Glomerular visceral epithelial cell (primary cell): ENCODE results near the gene TNKS1BP1.
"Not testable (repeated sequence)": the region's sequence is repeated elsewhere in the genome, so short reads cannot be mapped to it uniquely, and the experiment has no call there.

Source experiments
- DNase-seq: peaks from one replicate; pipeline ENCODE4 v3.0.0-alpha.2; 2016; ENCODE audit errors: extremely low spot score

TNKS1BP1 gene

DNA sequence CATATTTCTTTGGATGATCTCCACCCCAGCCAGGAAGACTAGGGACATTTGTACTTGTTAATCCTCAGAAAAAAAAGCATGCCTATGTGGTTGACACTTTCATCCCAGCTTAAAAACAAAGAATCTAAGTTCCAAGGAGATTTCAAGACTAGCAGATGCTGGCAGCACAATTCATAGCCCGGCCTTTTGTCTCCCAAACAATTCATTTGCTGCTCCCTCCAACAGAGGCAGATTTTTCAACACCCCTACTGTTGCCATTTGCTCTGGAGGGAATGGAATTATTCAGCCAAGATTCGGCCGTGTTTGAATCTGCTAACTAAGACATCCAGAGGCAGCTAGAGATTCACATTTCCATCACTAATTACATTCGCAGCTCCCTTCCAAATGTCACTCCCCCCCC, 28.7 kb upstream of the TNKS1BP1 start:
- DNase-seq, result no peak

DNA sequence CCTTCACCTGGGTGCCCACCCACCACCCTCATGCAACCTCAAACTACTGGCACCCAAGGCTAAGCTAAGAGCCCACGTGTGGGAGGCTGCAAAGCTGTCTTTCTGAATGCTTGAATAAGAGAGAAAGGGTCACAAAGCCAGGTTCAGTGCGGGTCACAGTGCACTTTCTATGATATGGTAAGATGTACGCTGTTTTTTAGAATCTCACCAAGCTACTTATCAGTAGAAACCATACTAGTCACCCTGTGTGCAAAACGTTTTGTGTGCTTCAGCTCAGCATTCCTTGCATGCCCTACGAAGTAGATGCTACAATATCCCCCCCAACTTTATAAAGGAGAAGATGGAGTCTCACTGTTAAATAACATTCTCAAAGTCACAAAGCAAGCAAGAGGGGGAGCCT, 28.3 kb upstream of the TNKS1BP1 start:
- DNase-seq, result no peak

DNA sequence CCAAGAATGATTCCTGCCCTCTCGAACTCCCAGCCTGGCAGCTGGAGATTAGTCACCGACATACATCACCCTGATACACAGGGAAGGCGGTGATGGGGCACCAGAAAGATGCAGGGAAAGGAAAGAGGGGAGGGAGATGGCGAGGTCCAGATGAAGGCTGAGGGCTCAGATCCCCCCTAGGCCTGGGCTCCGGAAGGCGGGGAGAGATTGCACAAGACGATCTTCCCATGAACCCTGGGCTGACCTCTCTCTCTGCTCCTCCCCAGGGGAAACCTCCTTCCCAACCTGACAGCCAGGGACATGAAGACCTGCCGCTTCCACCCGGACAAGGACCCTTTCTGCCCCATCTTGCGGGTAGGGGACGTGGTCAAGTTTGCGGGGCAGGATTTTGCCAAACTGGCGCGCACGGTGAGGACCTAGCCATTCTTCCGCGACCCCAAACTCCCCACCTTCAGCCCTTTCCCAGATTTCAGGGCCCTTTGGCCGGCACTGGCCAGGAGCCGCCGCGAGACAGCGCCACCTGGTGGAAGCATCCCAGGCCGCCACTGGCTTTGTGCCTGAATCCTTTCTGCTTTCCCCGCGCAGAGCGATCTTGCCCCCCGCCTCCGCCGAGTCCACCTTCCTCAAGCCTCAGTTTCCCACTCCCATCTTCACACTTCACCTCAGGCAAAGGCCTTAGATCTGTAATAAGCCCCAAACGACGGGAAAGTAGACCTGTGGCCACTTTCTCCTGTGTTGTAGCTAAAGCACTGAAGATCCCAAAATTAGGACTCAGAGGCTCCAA, 24.9 kb upstream of the TNKS1BP1 start:
- DNase-seq, result peak; percentile 70

DNA sequence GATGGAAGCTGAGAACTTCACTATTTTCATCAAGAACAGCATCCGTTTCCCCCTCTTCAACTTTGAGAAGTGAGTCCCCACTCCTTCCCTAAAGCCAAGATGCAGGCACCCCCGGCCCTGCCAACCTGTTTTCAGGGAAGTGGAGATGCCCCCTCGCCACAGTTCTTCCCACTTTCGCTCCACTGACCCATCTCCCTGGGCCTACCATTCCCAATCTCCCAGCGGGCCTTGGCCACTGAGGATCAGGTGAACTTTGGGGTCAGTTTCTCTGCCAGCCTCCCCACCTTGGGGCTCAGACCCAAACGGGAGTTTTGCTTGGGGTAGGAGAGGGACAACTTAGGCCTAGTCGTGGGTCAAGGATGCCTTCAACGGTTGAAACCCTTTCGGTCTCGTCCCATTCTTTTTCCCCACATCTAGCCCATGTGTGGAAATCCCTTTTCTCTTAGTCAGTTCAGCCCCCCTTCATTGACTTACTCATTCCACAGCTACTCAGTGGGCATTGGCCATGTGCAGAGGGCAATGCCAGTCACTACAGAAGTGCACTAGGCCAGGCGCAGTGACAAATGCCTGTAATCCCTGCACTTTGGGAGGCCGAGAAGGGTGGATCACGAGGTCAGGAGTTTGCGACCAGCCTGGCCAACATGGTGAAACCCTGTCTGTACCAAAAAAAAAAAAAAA, 24.0 kb upstream of the TNKS1BP1 start:
- peak; percentile 28 for DNase-seq

DNA sequence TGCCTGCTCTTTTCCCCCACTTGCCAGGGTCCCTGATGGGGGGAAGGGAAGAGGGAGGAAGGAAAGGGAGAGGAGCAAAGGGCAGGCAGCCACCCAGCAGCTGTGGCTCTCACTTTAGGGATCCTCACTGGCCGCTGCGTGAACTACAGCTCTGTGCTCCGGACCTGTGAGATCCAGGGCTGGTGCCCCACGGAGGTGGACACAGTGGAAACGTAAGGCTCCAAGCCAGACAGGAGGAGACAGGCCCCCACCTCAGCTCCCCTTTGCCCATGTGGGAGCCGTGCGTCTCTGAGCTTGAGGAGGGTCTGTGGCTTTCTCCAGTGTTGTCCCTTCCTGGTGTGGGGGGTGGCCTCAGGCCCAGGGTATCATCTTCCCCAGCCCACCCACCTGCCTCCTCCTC, 23.3 kb upstream of the TNKS1BP1 start:
- DNase-seq, result no peak

DNA sequence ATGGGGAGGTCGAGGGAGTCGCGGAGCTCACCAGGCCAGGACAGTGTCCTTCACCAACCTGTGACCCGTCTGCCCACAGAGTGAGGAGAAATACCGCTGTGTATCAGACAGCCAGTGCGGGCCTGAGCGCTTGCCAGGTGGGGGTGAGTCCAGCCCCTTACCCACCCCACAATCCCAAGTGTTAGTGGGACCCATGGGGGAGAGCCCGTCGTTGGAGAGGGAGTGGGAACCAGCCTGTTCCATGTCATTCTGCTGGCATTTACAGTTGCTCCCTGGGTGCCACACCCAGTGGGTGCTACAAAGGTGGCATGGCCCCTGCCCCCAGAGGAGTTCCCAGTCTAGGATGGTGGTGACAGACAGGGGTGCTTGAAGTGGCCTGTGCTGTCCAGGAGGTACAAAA, 22.6 kb upstream of the TNKS1BP1 start:
- DNase-seq, result no peak

DNA sequence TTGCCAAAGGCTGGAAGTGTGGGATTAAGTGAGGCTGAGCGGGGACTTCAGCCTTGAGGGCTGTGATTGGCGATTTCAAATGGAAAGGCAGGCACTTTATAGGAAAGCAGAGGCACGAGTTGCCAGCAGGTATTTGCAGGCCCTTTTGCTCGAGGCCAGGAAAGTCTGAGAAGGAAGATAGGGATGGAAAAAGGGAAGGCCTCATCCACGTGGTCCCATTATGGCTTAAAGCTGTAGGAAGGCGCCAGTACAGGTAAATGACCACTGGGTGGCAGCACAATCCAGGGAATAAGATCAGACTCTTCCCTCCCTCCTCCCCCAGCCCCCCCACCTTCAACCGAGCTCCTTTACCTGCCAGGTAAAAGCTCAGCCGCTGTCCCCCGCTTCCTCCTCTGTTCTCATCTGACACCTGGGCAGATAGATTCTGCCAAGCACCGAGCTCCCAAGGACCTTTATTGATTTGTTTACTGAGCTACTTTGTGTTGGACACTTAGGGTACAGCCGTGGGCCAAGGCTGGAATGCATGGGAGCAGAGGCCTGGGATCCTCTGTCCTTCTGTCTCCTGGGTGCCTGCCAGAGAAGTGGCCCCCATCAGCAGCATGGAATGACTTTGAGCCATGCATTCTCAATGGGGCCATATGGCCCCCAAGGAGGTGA, 20.9 kb upstream of the TNKS1BP1 start:
- peak; percentile 66 for DNase-seq

DNA sequence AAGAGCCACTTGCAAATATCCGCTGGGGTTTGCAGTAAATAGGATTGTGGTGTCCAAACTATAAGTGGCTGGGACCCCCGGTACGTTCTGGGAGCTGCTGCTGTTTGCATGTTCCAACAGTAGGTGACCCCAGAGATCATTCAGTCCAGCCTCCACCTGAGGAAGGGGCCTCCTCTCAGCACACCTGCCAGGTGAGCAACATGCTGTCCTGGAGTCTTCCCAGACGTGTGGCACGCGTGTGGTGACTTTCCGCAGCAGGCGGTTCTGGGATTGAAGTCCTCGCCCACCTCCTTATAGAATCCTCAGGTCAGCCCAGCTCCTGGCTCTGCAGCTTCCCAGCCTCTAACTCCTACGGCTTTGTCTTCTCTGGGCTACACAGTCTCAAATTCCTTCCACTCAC, 20.1 kb upstream of the TNKS1BP1 start:
- no peak for DNase-seq

DNA sequence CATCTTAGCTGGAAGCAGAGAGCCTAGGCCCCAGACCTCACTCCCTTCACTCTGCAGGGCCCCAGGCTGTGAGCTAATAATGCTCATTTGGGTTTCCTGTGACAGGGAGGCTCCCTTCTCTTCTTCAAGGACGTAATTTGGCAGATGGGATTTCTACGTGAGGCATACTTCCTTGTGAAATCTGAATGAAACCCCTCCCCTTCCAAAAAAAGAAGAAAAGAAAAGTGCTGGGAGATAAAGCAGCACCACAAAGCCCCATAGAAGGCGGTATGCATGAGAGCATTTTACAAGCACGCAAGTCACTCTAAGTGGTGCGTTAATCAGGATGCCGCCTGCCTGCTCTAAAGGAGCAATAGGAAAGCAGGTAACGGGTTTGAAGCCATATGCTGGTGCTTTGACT, 19.1 kb upstream of the TNKS1BP1 start:
- no peak for DNase-seq

DNA sequence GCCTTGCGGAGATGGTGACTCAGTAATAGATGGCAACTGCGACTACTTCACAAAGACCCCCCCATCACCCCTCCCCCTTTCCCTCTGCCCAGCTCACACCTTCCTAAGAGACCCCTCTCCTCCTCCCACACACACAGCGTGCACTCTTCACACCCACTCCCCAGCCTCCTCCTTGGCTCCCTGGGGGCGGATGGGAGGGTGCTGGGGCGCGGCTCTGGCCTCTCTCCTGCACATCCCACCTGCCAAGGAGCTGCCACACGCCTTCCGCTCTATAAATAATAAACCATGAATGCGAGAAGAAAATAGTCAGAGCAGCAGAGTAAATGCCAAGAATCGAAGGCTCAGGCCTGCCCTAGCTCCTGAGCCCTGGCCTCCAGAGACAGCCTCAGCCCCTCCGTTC, 17.9 kb upstream of the TNKS1BP1 start:
- no peak for DNase-seq

DNA sequence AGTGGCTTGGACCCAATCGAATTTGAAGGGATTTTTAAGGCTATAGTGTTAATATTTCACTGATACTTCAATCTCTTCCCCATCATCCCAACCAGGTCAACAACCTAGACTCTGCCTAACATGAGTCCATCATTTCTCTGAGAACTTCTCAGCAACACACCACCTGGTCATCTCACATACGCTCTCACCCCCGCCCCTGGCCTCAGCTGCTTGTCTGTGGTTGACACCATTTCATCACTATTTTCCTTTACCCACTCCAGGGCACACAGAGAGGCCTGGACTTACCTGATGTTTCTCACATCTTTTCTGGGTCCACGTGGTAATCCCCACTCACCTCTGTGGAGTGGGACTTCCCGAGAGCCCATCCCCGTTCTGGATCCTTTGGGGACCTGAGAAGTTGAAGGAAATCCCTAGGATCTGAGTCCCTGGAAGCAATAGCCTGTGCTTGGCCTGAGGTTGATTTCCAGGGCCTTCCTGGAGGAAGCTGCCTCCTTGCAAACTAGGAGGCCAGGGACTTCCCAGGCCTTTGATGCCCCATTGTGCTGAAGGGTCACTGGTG, 16.6 kb upstream of the TNKS1BP1 start:
- no peak for DNase-seq

DNA sequence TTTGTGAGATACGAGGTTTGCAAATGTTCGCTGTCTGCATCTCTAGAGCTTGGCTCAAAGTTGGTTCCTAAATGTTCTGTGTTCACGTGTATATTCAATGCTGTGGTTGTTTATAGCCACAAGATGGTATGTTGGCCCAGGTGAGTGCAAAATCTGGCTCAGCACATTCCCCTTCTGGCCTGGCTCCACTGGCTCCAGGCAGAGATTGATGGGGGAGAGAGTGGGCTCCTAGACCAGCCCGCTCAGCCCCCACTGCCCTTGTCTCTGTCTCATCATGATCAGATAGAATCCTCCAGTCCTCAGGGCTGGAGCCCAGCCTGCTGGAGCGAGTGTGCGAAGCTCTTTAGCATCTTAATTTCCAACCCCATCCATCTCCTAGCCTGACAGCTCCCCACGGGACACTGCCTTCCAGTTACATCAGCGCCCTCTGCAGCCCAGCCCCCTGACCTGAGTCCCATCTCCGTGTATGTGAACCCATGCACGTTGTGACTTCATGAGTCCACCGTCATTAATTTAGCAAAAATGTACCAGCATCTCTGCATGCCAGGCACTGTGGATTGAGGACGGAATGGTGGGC, 15.4 kb upstream of the TNKS1BP1 start:
- peak; percentile 4 for DNase-seq

DNA sequence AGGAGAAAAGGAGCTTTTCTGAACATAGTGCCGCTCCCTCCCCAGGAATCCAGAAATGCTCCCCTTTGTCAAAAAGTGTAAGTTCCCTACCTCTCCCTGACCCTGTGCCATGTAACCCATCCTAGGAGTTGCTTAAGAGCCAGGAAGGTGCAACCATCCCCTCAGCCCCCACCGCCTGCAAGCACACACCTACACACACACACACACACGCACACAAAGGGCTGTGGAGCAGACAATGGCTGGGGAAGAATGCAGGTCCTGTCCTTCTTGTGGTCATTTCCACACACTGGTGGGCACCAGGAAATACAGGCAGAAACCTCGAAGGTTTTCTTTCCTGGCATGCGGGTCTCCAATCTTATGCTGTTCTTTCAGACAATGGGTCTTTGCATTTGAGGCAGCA, 14.6 kb upstream of the TNKS1BP1 start:
- no peak for DNase-seq

DNA sequence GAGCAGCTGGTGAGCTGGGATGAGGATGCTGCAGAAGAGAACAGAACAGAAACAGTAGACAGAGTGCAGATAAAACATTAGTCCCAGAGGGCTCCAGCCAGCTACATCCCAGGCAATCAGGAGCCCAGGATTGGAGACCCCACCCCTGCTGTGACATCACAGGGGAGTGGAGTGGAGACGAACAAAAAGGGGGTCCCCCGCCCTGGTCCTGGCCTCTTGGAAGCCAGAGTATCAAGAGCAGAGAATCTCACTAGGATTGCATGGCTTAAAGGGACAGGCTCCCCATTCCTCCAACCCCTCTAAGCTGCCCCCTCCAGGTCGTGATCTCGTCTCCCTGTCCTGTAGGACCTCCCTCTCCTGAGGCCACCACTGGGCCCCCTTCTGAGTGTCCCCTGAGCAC, 13.4 kb upstream of the TNKS1BP1 start, which contains the start of gene P2RX3:
Gene P2RX3, plus strand, starts transcription at position 211 of the 400 bp plus-strand sequence. CDS start 199 bp downstream, outside the sequence.
- DNase-seq, result no peak

DNA sequence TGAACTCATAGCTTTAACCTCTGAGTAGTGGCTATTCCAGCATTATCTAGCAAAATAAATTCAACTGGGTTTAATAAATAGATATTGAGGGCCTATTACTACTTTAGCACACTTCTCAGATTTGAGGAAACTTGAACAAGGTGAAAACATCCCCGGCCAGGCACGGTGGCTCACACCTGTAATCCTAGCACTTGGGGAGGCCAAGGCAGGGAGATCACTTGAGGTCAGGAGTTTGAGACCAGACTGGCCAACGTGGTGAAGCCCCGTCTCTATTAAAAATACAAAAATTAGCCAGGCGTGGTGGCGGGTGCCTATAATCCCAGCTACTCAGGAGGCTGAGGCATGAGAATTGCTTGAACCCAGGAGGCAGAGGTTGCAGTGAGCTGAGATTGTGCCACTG, 12.1 kb upstream of the TNKS1BP1 start:
- not testable (repeated sequence) for DNase-seq

DNA sequence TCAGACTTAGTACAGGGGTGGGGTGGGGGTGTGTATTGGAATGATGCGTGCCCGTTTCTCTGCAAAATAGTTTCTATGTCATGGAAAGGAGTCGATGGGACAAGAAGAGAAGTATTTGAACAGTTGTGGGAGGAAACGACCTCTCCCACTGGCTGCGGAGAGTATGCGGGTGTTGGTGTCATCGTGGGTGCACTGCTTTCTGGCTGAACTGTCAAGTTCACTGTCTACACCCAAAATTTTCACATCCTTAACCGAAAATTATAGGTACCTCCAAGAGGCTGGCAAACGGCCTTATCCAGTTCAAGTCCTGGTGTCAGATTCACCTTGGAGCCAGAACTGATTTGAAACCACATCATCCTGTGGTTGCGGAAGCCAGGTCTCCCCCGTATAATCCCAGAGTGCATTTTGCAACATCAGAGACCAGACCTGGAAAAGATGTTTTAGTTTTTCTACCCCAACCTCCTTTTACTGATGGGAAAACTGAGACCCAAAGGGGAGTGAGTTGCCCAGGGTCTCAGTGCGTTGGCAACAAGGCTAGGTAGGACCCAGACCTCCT, 11.4 kb upstream of the TNKS1BP1 start:
- DNase-seq, result no peak

DNA sequence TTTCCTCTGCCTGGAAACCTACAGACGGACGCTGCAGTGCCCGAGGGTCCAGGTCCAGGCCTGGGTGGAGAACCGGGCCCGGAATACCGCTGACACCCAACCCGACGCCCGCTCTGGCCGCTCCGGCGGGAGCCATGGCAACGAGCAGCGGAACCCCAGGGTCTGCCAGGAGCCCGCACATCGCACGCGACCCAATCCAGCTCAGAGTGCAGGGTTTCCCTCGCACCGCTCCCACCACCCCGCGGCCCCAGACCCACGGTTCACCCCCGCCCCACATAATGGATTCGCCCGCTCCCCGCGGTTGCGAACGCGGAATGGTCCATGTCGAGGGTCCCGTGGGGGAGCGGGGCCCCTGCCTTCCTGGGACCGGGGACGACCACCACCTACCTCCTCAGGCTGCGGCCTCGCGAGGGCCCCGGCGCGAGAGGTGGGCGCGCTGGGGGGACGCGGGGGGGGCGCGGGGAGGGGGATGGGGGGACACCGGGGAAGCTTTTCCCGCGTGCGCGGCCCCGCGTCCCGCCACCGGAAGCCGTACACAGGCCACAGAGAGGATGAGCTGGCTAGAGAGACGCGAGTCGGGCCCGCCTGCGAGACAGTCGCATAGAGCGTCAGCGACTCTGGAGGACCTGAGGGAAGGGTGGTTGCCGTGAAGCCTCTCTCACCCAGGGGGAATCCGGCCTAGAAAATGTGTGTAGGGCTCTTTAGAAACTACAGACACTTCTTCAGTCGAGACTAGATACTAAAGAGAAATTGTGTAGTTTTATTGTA, 10.8 kb upstream of the TNKS1BP1 start, which contains the start of gene SSRP1:
Gene SSRP1, minus strand, starts transcription at position 550 of the 768 bp plus-strand sequence. CDS start 771 bp downstream, outside the sequence.
- DNase-seq, result peak; percentile 84

DNA sequence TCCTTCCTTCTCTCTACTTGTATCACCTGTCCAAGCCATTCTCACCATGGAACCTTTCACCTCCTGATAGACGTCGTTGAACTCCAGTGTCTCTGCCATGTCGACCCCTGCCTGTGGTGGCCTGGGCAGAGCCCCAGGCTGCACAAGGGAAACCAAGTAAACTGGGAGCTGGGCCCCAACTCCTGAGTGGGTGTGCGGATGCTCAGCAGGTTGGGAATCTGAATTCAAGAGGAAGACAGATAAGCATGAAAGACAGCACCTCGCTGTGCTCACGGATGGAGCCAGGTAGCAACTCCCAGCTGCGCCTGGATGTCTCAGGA, 10.2 kb upstream of the TNKS1BP1 start:
- no peak for DNase-seq

DNA sequence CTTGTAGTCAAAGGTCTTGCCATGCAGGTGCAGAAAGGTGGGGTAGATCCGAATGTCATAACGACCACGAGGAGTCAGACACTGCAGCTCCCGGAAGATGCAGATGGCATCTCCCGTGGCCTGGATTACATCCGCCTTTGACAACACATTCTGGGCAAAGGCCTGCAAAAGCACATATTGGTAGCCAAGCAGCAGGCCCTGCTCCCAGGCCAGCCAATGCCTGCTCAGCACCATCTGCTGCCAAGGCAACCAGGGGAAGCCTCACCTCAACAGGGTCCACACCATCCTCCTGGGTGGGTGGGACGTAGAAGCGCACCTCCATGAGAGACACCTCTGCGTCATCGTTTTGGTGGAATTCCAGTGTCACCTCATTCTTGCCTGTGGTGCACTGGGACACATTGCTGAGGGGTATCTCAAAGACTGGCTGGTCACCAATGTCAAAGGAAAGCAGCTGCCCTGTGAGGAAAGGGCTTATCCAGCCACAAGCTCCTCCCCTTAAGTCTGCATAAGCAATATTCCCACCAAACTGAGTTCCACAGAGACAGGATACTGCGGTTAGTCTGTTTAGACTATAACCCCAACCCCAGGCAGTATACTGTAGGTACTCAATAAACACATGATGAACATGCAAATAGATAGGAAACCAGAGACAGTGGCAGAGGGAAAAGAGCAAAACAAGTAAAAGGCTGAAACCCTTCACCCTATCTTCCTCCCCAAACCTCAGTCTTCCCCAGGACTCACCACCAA, 8.1 kb upstream of the TNKS1BP1 start:
- no peak for DNase-seq

DNA sequence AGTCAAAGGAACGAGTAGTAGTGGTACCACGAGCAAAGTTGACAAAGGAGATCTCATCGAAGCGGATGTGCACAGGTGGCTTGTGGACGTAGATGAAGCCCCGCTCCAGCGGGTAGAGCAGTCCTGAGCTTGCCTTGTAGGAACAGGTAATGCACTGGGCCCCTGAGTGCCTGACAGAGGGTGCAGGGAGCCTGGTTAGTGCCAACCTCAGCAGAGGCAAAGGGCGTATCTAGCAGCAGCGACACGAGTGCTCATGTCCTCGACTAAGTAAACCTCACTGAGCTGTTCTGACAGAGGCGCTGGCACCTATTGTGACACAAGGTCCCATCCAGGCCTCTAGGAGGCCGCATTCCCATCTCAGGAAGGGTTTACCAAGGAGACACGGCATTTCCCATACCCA, 7.0 kb upstream of the TNKS1BP1 start:
- DNase-seq, result no peak
